Right lobe of liver (tissue), 4 donors: Measurements from ENCODE around the gene MAML3.

Experiments used
- CTCF ChIP-seq, 4 donors: fragments of 200-600 bp in 3 of 4; fragments of 450-650 bp in 1 of 4; IDR thresholded peaks; one replicate each; pipeline versions ENCODE4 v1.5.1 to v1.8.0; 2016 to 2022; ENCODE audit warnings: antibody characterized with exemption in 4 of 4, mild to moderate bottlenecking in 2 of 4
- POLR2A ChIP-seq: fragments of 450-650 bp; IDR thresholded peaks from one replicate; pipeline ENCODE4 v1.6.1; 2017; ENCODE audit warnings: antibody characterized with exemption, mild to moderate bottlenecking
- donor health status: DM: no; HTN: no; CAD: no.
- donor health status: DM: no; HTN: no; CAD: no.
- donor health status: DM: no; HTN: yes; CAD: no.

GRCh38 chr4:140140566-140140965 is 13.4 kb downstream of the MAML3 start:
- TF ChIP-seq POLR2A (no peak), CTCF (IDR thresholded peaks at IDR 0.05) (no peak)
